HCEC 1CT (cell line): ENCODE measurements around the gene MAP4K2.
"Not testable (repeated sequence)": the region's sequence is repeated elsewhere in the genome, so short reads cannot be mapped to it uniquely, and the experiment has no call there.

Experiments used
- DNase-seq: peaks from one replicate; pipeline ENCODE4 v3.0.0-alpha.2; 2017

MAP4K2 gene

DNA sequence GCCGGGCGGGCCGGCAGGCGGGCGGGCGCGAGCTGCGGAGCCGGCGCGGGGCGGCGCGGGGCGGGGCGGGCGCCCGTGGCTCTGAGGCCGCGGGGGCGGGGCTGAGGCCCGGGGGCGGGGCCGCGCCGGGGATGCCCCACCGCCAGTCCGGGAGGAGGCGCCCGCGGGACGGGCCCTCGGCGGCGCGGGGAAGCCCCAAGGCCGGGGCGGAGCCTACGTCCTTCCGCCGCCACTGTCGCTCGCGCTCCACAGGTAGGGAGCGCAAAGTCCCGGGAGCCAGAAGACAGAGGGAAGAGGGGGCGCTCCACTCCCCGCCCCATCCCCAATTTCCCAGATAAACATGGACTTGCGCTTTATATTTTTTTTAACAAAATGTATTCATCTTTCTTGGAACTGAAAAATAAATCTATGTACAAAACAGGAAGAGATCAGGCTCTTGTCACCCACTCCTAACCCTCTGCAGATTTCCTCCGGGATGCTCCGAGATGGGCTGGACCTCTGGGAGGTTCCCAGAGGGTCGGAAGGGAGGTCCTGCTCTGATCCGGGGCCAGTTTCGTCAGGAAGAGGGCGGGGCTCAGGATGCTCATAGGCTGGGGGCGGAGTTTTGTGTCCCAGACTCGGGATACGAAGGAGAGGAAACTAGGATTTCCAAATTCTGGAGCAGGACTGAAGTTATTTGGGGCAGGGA lies at the start of gene MAP4K2:
Gene MAP4K2 (minus strand): TSS at position 57 of the 688 bp plus-strand sequence. CDS start 65 bp downstream, outside the sequence.
- DNase-seq = peak; percentile 83

DNA sequence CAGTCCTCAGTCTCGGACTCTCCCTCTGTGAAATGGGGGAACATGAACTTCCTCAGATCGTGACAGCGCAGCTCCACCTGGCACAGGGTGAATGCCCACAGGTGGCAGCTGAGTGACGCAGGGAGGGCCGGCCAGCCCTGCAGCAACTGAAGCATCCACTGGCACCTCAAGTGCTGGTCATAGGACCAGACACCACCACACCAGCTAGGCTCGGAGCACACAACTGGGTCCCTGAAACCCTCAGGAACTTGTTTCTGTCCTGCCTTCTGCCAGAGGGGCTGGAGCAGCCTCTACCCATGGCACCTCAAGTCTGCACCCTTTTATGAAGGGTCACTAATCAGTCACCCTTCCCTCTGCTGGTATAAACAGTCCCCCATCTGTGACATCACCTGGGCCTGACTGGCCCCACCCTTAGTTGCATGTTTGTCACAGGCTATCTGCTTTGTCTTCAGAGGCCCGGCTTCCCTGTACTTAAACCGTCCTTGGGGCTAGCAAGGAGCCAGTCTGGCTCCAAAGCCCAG lies 48.9 kb upstream of the MAP4K2 start:
- DNase-seq = no peak

DNA sequence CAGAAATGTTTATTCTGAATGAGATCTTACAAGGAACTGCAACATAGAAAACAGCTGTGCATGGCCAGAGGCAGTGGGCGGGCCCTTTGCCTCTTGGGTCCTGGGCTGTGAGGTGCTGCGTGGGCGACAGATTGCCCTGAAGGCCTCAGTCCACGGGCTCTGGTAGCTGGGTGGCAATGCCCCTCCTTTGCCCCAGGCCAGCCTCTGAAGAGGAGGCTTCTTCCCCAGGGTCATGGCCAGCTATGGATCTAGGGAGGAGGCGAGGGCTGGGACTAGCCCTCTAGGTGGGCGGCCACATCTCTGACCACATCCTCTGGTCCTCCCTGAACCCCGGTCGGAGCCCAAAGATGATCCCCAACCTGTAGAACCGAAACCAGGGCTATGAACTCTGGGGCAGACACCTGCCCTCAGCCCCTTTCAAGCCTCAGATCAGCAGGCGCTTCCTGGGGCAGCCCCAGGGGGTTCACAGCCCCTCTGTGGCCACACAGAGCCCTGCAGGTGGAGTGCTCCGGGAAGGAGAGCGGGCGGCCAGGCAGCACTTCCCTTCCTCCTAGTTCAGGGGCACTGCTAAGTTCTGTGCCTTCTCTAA lies 48.1 kb upstream of the MAP4K2 start:
- DNase-seq = no peak

DNA sequence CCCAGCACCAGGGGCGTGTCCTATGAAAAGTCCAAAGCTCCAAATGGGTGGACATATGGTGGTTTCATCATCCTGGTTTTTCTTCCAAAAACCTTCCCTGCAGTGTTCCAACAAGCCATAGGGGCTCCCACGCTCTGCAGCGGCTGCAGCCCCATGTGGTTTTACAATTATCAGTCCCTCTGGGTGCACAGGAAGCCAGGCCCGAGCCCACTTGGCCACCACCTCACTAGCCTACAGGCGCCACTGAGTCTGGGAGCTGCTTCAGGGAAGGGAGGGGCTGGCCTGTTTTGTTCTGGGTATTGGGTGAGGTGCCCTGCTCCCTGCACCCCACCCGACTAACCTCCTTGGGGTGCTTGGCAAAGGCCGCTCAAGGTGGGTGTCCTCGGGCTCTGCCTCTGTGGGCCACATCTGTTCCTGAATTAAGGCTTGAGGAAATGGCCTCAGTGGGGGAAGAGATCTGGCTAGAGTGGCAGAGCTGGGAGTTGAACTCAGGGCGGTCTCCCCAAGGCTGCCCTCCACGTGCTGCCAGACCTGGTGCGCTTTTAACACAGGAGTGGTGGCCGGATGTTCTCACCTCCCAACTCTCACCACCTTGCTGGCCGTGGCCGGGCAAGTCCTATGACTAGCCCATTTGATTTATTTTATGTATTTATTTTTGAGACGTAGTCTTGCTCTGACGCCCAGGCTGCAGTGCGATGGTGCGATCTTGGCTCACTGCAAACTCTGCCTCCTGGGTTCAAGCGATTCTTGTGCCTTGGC lies 46.8 kb upstream of the MAP4K2 start:
- no peak for DNase-seq

DNA sequence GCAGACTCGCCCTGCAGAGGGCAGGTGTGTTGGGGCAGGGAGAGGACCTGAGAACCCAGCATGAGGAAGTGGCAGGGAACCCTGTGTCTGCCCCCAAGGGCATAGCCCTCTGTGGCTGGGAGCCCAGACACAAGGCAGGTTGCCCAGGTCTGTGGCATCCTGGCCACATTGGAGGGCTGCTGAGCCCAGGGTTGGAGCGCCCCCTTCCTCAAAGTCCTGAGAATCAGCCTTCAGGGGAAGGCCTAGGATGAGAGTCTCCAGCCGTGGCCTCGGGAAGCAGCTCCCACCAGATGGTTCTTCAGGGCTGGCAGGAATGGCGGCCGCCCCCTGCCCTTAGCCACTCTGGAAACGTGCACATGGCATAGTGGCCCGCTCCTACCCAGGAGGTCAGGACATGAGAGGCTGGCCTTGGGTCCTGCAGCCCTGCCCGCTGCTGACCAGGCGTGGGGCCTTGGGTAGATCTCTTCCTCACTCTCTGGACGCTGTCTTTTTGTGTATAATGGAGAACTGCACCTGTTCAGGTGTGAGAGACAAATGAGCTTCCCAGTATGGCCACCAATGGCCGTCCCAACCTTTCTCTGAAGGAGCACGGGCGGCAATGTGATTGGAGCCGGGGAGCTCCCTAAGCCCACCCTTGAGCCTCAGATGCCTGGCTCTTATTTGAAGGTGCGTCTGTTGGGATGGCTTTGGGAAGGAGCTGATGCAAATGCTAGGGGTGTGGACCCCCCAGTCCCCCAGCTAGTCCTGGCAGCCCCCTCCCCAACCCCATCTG lies 46.0 kb upstream of the MAP4K2 start:
- no peak for DNase-seq

DNA sequence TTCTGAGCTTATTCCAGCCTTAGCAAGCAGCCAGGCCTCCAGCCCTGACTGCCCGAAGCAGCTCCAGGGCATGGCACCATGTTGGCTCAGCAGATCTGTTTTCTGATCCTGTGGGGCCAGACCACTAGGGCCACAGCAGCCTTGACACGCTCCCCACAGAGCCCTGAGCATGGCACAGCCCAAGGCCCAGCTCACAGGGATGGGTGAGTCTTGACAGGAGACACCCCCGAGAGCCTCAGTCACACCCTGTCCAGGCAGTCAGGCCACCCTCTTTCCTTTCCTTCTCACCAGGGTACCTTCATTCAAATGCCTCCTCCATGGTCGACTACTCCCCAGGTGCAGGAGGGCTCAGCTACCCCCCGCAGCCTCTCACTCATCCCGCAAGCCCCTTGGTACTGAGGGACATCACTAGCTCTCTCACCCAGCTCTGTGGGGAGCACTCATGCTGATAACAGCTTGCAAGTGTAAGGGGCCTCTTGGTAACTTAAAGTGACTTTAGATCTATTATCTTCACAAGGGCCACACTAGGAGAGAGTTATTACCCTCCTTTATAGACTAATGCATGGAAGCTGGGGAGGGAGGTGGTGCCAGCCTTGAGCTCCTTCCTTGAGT lies 45.3 kb upstream of the MAP4K2 start:
- no peak for DNase-seq

DNA sequence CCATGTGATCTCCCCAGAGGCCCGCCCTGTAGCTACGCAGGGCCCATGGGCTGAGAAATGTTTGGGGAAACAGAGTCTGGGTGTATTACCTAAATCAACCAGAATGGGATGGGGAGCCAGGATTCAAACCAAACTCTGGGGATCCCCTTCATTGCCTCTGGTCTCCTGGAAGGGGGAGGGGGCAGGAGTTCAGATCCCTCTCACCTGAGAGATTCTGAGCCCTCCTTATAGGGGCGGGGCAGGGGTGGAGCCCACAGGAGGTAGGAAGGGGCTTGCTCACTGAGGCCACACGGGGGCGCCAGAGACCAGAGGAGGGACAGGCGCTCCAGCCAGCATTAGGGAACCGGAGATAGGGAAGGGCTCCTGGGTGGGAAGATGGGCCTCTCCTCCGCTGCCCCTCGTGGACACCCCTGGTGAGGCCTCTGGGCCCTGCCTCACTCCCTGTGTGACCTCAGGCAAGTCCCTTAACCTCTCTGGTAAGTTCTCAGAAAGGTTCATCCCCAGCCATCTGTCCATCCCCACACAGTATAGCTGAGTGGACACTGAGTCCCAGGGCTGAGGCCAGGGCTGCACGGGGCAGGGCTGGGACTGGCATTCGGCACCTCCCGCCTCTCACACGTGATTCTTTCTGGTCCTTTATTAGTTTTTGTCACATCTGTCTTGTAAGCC lies 44.1 kb upstream of the MAP4K2 start:
- peak; percentile 80 for DNase-seq

DNA sequence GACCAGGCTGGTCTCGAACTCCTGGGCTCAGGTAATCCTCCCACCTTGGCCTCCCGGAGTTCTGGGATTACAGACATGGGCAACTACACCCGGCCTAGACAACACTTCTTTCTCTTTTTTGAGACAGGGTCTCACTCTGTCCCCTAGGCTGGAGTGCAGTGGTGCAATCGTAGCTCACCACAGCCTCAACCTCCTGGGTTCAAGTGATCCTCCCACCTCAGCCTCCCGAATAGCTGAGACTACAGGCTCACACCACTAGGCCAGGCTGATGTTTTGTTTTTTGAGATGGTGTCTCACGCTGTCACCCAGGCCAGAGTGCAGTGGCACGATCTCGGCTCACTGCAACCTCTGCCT lies 42.7 kb upstream of the MAP4K2 start:
- DNase-seq = not testable (repeated sequence)

DNA sequence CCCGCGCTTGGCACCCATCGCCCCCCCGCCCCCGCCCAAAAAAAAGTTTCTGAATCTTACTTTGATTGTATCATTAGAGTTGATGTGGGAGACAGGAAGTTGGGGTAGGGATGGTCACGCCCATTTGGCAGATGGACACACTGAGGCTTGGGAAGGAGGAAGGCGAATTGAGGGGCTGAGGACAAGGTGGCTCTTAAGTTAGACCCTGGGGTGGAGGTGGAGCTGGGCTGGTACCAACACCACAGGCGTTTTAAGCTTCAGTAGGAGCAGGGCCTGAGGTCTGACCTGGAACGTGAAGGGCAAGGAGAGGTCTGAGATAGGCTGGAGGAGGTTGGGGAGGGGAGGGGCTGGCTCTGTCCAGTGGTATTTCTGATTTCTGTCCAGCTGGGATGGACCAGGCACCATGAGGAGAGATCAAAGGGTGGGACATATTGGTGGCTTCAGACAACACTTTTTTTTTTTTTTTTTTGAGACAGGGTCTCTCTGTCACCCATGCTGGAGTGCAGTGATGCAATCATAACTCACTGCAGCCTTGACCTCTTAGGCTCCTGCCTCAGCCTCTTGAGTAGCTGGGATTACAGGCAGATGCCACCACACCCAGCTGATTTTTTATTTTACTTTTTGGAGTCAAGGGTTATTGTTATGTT lies 42.2 kb upstream of the MAP4K2 start:
- DNase-seq = no peak

DNA sequence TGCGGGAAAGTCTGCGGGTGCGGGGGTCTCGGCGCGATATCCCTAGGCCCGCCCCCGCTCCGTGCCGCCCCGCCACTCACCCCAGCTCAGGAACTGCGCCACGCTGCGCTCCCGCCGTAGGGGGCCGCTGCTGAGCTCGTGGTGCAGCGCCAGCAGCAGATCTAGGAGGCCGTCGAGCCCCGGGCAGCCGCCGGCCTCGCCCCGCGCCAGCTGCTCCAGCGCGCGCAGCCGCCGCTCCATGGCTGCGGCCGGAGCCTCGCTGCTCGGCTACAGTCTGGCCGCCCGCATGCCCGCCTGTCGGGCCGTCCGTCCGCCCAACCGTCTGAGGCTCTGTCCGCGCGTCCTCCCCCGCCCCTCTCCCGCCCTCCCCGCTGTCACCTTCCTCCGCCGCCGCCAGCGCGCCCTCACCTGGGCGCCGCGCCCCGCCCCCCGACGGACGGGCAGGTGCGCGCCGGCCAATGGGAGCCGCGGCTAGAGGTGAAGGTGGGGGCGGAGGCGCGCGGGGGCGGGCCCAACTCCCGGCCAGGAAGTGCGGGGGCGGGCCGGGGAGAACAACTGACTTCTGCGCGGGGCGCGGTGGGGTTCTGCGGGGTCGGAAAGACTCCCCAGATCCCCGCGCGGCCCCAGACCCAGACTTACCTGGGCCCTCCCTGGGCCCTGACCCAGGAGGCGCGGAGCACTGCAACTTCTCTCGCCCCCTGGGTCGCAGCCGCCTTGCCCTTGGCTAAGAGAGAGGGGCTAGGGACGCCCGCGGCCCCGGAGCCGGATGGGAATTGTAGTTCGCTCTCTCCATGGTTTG lies 41.5 kb upstream of the MAP4K2 start, which contains the start of gene CDC42BPG:
Gene CDC42BPG (minus strand): TSS at position 324 of the 799 bp plus-strand sequence. CDS start 84 bp downstream, at position 240.
- peak; percentile 61 for DNase-seq

DNA sequence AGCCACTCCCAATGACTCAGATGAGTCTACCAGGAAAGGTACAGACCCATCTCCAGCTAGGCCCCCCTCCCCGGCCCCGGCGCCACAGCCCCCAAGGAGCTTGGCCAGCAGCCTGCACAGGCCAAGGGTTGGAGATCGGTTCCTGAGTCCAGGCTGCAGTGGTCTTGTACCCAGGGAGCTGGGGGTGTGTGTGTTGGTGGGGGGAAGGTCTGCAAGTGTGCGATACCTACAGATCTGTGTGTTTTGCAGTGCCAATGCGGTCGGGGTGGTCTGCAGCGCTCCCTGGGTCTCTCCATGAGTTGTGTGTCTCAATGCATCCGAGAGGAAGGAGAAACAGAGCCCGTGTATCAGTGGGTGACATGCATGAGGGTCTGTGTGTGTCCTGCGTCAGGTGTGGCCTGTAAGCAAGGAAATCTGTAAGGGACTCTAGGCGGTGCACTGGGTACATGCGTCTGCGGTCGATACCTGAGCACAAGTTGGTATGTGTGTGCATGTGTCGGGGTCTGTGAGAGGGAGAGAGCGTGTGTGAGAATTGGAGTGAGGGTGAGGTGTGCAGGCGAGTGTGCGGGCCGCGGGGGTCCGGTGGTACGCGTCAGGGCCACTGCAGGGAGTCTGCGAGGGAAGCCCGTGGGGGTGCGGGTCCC lies 40.8 kb upstream of the MAP4K2 start:
- no peak for DNase-seq

DNA sequence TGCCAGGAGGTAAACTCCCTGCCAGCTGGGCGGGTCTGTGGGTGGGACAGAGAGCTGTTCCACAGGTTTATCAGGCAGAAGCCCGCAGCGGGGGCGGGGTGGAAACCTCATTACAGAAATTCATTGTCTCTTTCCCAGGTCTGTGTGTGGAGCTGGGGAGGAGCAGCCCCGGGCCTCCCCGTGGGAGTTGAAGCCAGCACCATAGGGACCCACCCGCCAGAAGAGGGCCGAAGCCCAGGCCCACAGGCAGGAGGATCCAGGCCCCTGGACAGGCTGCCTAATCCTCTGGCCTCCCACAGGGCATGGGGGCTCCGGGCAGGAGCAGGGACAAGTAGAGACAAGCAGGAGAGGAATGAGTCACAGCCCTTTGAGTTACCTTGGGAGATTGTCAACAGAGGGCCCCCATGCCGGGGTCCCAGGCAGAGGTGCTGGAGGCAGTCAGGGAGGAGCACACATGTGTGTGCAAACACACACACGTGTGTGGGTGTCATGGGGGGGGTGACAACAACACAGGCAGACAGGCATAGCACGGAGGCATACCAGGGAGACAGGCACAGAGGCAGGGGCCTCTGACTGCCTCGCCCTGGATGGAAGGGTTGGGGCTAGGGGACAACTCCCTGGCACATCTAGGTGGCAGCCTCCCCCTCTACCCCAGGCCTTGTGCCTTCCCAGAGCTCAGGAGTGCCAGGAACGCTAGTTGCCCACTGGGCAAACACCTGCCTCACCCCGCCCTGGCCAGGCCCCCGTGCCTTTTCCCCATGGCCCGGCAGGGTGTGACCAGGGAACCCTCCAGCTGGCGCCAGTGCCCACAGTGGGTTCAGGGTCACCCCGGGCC lies 40.1 kb upstream of the MAP4K2 start:
- no peak for DNase-seq

DNA sequence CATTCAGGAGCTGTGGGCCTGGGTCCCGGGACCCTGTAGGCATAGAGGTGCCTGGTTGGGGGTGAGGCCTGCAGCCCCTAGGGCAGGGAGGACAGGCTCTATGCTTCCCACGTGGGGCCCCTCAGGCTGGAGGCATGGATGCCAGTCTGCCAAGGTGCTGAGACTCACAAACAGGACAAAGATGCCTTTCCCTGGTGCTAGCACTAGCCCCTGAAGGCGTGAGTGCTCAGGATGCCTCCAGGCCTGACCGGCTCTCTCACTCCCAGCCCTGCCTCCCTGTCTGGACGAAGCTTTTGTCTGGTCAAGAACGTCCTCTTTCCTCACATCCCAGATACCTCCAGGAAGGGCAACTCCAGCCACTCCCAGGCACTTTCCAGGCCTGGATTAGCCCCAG lies 39.3 kb upstream of the MAP4K2 start:
- no peak for DNase-seq

DNA sequence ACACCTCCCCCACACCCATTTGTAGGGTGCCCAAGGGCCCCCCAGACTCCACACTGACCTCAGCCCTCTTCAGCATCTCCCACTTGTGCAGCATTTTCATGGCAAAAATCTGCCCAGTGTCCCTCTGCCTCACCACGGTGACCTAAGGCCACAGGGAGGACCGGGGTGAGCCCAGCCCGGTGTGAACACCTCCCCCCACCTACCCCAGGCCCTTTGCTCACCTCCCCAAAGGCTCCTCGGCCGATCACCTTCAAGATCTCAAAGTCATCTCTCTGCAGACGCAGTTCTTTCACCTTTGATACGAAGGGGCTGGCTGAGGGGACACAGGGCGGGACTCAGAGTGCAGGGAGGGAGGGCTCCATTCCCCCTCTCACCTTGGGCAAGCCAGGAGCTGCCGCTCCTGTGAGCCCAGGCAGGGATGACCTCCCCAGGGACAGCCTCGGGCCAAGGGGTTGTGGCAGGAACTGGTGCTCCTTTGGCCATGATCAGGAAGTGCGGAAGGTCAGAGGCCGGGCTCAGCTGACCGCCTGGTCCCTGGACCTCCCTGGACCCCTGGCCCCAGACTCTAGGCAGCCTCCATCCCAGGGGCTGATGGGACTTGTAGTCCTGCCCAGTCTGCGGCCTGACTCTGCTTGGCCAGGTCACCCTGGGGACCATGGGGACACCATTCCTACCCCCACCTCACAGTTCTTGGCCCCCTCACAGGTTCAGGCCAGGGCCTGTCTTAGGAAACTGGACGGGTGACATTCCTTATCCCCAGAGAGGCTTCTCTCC lies 38.8 kb upstream of the MAP4K2 start:
- DNase-seq = no peak

DNA sequence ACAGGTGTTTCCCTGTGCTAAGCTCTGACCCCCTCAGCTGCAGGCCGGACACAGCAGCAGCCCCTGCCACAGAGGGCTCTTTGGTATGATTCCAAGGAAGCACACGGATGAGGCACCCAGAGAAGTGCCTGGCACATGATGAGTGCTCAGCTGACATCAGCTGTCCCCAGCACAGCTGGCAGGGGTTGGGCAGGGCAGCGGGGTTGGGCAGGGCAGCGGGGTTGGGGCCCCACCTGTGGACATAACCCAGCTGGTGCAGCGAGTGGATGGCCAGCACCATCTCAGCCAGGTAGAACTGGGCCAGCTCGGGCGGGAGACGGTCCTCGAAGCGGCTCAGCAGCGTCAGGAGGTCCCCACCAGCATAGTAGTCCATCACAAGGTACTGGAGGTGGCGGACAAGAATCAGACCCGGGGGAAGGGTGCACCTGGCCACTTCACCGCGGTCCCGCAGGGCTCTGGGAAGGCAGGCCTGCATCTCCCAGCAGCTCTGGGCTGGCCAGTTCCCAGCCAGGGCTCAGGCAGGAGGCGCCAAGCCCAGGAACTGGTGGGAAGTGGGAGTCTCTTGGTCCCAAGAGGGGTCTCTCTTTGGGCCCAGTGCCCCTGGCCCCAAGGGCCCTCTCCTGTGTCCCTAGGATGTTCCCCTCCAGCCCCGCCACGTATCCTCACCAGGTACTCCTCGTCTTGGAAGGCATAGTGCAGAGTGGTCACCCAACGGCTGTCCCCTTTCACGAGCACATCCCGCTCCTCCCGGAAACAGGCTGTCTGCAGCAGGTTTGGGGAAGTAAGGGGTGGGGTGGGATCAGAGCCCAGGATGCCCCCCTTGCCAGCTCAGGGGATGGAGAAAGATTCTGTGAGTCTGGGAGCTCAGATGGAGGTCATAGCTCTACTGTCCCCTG lies 37.1 kb upstream of the MAP4K2 start:
- DNase-seq = no peak

DNA sequence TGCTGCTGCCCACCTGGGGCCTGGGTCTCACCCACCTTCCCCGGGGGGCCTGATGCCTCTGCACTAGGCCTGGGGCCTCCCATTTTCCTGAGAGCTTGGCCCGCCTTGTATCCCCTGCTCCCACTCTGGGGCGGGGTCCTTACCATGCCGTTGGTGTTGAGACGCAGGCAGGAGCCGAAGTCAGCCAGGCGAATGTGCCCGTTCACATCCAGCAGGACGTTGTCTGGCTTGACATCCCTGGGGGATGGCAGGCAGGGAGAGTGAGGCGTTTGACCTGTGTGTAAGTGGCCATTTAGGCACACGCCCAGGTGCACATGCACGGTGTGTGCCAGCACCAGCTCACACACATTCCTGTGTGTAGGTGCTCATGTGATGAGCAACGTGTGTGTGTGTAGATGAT lies 36.3 kb upstream of the MAP4K2 start:
- DNase-seq = no peak
